22Rv1 (cell line): Measurements from ENCODE around the gene CCT8L2.
"Not testable (repeated sequence)": the region's sequence is repeated elsewhere in the genome, so short reads cannot be mapped to it uniquely, and the experiment has no call there.

Experiments
- ZFX ChIP-seq: fragments of 450-650 bp; IDR thresholded peaks from 2 replicates; pipeline ENCODE4 v1.6.1; 2017; ENCODE audit warnings: antibody characterized with exemption, borderline replicate concordance
- TF ChIP-seq, protein P1 (sequence below): fragments of 450-650 bp; IDR thresholded peaks from 2 replicates; pipeline ENCODE4 v1.5.1; 2017; ENCODE audit warnings: mild to moderate bottlenecking

DNA sequence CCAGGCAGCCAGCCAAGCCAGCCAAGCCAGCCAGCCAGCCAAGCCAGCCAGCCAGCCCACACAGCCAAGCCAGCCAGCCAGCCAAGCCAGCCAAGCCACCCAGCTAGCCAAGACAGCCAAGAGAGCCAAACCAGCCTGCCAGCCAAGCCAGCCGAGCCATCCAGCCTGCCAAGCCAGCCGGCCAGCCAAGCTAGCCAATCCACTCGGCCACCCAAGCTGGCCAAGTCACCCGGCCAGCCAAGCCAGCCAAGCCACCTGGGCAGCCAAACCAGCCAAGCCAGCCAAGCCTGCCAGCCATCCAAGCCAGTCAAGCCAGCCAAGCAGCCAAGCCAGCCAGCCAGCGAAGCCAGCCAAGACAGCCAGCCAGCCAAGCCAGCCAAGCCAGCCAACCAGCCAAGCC, 32.0 kb downstream of the CCT8L2 start:
- TF ChIP-seq, protein P1, sequence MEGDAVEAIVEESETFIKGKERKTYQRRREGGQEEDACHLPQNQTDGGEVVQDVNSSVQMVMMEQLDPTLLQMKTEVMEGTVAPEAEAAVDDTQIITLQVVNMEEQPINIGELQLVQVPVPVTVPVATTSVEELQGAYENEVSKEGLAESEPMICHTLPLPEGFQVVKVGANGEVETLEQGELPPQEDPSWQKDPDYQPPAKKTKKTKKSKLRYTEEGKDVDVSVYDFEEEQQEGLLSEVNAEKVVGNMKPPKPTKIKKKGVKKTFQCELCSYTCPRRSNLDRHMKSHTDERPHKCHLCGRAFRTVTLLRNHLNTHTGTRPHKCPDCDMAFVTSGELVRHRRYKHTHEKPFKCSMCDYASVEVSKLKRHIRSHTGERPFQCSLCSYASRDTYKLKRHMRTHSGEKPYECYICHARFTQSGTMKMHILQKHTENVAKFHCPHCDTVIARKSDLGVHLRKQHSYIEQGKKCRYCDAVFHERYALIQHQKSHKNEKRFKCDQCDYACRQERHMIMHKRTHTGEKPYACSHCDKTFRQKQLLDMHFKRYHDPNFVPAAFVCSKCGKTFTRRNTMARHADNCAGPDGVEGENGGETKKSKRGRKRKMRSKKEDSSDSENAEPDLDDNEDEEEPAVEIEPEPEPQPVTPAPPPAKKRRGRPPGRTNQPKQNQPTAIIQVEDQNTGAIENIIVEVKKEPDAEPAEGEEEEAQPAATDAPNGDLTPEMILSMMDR: not testable (repeated sequence)
- TF ChIP-seq ZFX: not testable (repeated sequence)
